Activated naive CD4-positive, alpha-beta T cell treated with anti-CD3 and anti-CD28 coated beads for 36 hours (primary cell): ENCODE results near the gene CCDC85A. TPM values are rescaled to one million over a fixed set of nuclear protein-coding genes. Genes with fewer than 3 reads are reported as not detected.

ENCODE experiments used
- CTCF ChIA-PET: fragments of 350-600 bp; sonication (Branson Sonifier 250); formaldehyde crosslinking; loops from one replicate; lab custom pipeline; 2021; ENCODE audit warnings: antibody characterized with exemption; lab: Charles Lee
- DNase-seq: peaks from one replicate; pipeline ENCODE4 v3.0.0-alpha.2; 2020
- H3K27ac Mint-ChIP-seq: one replicate; pipeline ENCODE4 v1.8.0; 2021; ENCODE audit warnings: mild to moderate bottlenecking, mixed read lengths
- H3K27me3 Mint-ChIP-seq: one replicate; pipeline ENCODE4 v1.8.0; 2021; ENCODE audit warnings: low read depth, mixed read lengths
- H3K36me3 Mint-ChIP-seq: one replicate; pipeline ENCODE4 v1.8.0; 2021; ENCODE audit warnings: low read depth, mixed read lengths
- H3K4me1 Mint-ChIP-seq: one replicate; pipeline ENCODE4 v1.8.0; 2021; ENCODE audit warnings: low read depth, mixed read lengths
- H3K4me3 Mint-ChIP-seq: one replicate; pipeline ENCODE4 v1.8.0; 2021; ENCODE audit warnings: mild to moderate bottlenecking, moderate library complexity, mixed read lengths
- H3K9me3 Mint-ChIP-seq: one replicate; pipeline ENCODE4 v1.8.0; 2021; ENCODE audit warnings: mixed read lengths
- intact Hi-C: fragments of 100-400 bp; cut with micrococcal nuclease; formaldehyde crosslinking; loops from one replicate; pipeline ENCODE4 v1.15.1; 2023
- total RNA-seq, 2 experiments: library from RNA; stranded (reverse); gene quantifications; one replicate each; pipeline ENCODE4 v1.2.3, GENCODE V29; 2021

The CCDC85A gene
- total RNA-seq, 2 experiments from 2014 or later, result not detected

GRCh38 chr2:56250153-56250729 is 66.5 kb downstream of the CCDC85A start:
- no peaks in the 10 kb centered on the region for H3K9me3 Mint-ChIP-seq
- CTCF ChIA-PET, result no interaction called here
- intact Hi-C loops, result no loop called here
- H3K36me3 Mint-ChIP-seq, result no peaks in the 10 kb centered on the region
- no peaks in the 10 kb centered on the region for H3K4me1 Mint-ChIP-seq
- DNase-seq, result no peak
- no peaks in the 10 kb centered on the region for H3K27me3 Mint-ChIP-seq
- no peak overlapping the region for H3K27ac Mint-ChIP-seq
- H3K4me3 Mint-ChIP-seq, result no peak overlapping the region

DNA sequence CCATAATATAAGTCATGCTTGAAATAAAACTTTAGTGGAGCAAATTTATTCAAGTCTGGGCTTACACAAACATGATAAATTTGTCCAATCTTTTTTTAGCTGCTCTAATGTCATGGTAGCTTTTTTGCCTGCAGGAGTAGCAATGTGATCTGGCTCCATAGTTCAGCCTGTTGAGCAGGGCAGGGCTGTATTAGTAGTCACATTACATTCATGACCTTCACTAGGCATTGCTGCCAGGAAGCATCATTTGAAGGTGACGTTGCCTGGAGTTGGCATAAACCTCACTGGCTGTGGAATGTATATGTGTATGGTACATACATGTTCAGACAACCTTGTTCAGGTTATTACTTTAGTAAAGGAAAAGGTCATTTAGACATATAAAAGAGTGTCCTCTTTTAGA is 76.6 kb downstream of the CCDC85A start:
- no peaks in the 10 kb centered on the region for H3K9me3 Mint-ChIP-seq
- intact Hi-C loops, result no loop called here
- peaks cover 4% of the 10 kb centered on the region for H3K27me3 Mint-ChIP-seq
- H3K4me1 Mint-ChIP-seq, result no peaks in the 10 kb centered on the region
- H3K4me3 Mint-ChIP-seq, result no peak overlapping the region
- no peak for DNase-seq
- CTCF ChIA-PET, result no interaction called here
- no peaks in the 10 kb centered on the region for H3K36me3 Mint-ChIP-seq
- H3K27ac Mint-ChIP-seq, result no peak overlapping the region

DNA sequence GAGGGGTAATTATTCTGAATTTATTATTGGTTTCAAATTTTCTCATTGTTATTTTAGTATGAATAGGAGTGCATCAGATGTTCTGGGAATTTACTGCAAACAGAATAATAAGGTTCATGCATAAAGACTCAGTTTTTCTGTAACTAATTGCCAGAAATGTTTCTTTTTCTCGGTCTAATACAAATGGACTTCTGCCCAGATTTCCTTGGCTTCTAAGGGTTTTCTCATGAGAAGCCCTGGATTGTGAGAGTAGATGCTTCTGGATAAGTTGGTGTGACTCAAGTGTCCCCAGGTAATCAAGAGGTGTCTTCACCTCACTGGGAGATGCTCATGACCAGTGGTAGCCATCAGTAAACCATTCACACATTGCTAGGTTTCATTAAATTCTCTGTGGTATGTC is 78.5 kb downstream of the CCDC85A start:
- Mint-ChIP-seq H3K9me3 (no peaks in the 10 kb centered on the region), H3K27me3 (no peaks in the 10 kb centered on the region), H3K4me3 (no peak overlapping the region), H3K36me3 (no peaks in the 10 kb centered on the region), H3K4me1 (no peaks in the 10 kb centered on the region), H3K27ac (no peak overlapping the region)
- intact Hi-C loops, result no loop called here
- DNase-seq, result no peak
- CTCF ChIA-PET, result no interaction called here

DNA sequence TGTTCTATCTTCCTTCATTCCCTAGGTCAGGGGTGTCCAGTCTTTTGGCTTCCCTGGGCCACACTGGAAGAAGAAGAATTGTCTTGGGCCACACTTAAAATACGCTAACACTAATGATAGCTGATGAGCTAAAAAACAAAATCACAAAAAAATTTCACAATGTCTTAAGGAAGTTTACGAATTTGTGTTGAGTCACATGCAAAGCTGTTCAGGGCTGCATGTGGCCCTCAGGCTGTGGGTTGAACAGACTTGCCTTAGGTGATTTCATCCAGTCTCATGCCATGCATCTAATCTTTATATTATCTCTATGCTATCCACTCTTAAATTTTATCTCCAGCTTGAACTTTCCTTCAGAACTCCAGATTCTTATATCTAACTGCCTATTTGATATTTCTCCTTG is 80.1 kb downstream of the CCDC85A start:
- Mint-ChIP-seq H3K9me3 (no peaks in the 10 kb centered on the region), H3K4me3 (no peak overlapping the region), H3K4me1 (no peaks in the 10 kb centered on the region), H3K27ac (no peak overlapping the region), H3K27me3 (no peaks in the 10 kb centered on the region), H3K36me3 (no peaks in the 10 kb centered on the region)
- no peak for DNase-seq
- CTCF ChIA-PET, result no interaction called here
- intact Hi-C loops, result no loop called here

GRCh38 chr2:56266761-56267414 is 83.1 kb downstream of the CCDC85A start:
- no peak for DNase-seq
- intact Hi-C loops, result no loop called here
- no peaks in the 10 kb centered on the region for H3K27me3 Mint-ChIP-seq
- peaks cover 1% of the 10 kb centered on the region for H3K9me3 Mint-ChIP-seq
- CTCF ChIA-PET, result no interaction called here
- H3K27ac Mint-ChIP-seq, result no peak overlapping the region
- no peaks in the 10 kb centered on the region for H3K36me3 Mint-ChIP-seq
- no peak overlapping the region for H3K4me3 Mint-ChIP-seq
- H3K4me1 Mint-ChIP-seq, result no peaks in the 10 kb centered on the region

DNA sequence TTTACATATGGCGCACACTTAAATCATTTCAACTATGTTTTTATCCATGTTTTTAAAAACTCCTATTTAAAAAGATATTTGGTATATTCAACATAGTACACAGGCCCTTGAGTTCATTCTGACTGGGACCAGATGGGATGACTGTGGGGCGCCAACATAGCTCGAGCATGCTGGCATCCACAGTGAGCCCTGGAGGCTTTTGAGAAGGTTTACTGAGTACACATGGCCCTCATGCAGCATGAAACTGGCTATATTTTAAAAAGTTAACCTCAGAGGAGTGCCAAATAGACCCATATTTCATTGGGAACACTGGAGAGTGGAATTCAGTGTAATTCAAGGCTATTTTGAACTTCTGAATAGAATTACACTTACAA is 83.6 kb downstream of the CCDC85A start:
- intact Hi-C loops, result no loop called here
- Mint-ChIP-seq H3K27me3 (no peaks in the 10 kb centered on the region), H3K36me3 (no peaks in the 10 kb centered on the region), H3K27ac (no peak overlapping the region), H3K4me1 (no peaks in the 10 kb centered on the region), H3K4me3 (no peak overlapping the region), H3K9me3 (peaks cover 1% of the 10 kb centered on the region)
- no peak for DNase-seq
- CTCF ChIA-PET, result no interaction called here

DNA sequence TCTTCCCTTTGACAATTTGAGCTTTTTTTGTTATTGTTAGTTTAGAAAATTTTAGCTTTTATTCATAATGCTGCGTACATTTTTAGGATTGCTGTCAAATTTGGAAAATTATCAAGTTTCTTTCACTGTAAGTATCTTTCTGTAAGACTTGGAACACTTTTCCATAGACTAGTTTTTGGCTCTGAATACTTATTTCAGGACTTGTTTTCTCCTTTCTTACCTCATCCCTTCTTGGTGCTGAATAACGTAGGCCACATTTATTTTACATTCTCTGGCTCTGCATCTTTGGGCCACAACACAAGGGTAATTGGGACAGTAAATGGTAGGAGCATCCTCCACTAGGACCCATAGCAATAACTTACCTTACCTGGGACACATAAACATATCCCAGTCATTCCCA is 85.1 kb downstream of the CCDC85A start:
- CTCF ChIA-PET, result no interaction called here
- intact Hi-C loops, result no loop called here
- Mint-ChIP-seq H3K4me1 (no peaks in the 10 kb centered on the region), H3K27me3 (no peaks in the 10 kb centered on the region), H3K36me3 (no peaks in the 10 kb centered on the region), H3K4me3 (no peak overlapping the region), H3K27ac (no peak overlapping the region), H3K9me3 (peaks cover 1% of the 10 kb centered on the region)
- no peak for DNase-seq

DNA sequence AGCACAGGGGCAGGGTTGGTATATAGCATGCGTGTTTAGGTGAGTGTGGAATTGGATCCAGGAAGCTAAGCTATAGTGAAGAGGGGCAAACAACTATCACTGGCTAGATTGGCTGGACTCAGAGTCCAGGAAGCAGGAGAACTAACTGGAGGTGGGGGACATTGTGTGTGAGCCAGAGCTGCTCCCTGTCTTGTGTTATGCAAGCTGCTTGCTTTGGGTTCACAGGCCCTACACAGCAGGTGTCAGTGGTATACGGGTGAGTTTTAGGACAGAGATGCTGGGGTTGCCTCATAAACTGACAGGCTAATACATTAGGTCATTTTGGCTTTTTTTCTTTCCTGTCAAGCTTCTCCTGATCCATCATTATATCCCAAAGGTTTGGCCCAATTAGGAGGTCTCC is 87.5 kb downstream of the CCDC85A start:
- H3K4me1 Mint-ChIP-seq, result no peaks in the 10 kb centered on the region
- CTCF ChIA-PET, result interaction anchor here (0.9 kb wide), 1 partner anchor 67 kb away, joined by 3 read pairs; no protein-coding TSS in a partner anchor
- no peak overlapping the region for H3K27ac Mint-ChIP-seq
- H3K9me3 Mint-ChIP-seq, result peaks cover 1% of the 10 kb centered on the region
- no peak overlapping the region for H3K4me3 Mint-ChIP-seq
- DNase-seq, result no peak
- intact Hi-C loops, result no loop called here
- no peaks in the 10 kb centered on the region for H3K27me3 Mint-ChIP-seq
- no peaks in the 10 kb centered on the region for H3K36me3 Mint-ChIP-seq

DNA sequence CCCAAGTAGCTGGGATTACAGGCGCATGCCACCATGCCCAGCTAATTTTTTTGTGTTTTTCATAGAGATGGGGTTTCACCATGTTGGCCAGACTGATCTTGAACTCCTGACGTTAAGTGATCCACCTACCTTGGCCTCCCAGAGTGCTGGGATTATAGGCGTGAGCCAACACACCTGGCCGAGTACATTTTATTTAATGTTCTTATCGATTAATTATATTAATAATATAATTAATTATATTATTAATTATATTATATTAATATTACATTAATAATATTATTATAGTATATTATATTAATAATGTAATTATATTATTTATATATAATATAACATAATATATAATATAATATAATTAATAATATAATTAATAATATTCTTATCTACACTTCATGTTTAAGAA is 101.4 kb downstream of the CCDC85A start:
- CTCF ChIA-PET, result interaction anchor here (0.6 kb wide), 1 partner anchor 102 kb away, joined by 3 read pairs; no protein-coding TSS in a partner anchor
- Mint-ChIP-seq H3K4me1 (no peaks in the 10 kb centered on the region), H3K9me3 (peaks cover 16% of the 10 kb centered on the region), H3K27me3 (no peaks in the 10 kb centered on the region), H3K36me3 (no peaks in the 10 kb centered on the region), H3K4me3 (no peak overlapping the region), H3K27ac (no peak overlapping the region)
- intact Hi-C loops, result no loop called here
- no peak for DNase-seq

DNA sequence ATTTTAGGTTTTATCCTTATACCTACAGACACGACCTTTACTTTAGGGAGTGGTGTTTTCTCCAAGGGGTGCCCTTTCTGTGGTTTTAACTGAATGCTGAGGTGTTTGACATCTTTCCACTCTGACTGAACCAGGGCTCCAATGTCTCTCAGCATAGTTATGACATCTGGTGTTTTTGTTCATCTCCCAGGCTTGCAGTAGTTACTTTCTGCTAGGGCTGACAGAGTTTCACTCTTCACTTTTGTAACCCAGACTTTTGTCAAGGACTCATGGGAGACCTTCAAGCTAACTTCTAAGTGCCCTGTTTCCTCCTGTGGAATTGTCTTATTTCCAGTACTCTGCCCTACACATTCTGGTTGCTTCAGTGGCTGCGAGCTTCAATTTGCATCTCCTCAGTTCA is 103.1 kb downstream of the CCDC85A start:
- H3K9me3 Mint-ChIP-seq, result peaks cover 16% of the 10 kb centered on the region
- no peak overlapping the region for H3K4me3 Mint-ChIP-seq
- CTCF ChIA-PET, result no interaction called here
- H3K27me3 Mint-ChIP-seq, result no peaks in the 10 kb centered on the region
- H3K36me3 Mint-ChIP-seq, result no peaks in the 10 kb centered on the region
- DNase-seq, result no peak
- intact Hi-C loops, result no loop called here
- H3K4me1 Mint-ChIP-seq, result no peaks in the 10 kb centered on the region
- no peak overlapping the region for H3K27ac Mint-ChIP-seq

- DNase-seq, result no peak
- H3K4me3 Mint-ChIP-seq, result no peak overlapping the region
- CTCF ChIA-PET, result no interaction called here
- no peak overlapping the region for H3K27ac Mint-ChIP-seq
- H3K36me3 Mint-ChIP-seq, result no peaks in the 10 kb centered on the region
- no peaks in the 10 kb centered on the region for H3K4me1 Mint-ChIP-seq
- H3K27me3 Mint-ChIP-seq, result no peaks in the 10 kb centered on the region
- intact Hi-C loops, result no loop called here
- peaks cover 16% of the 10 kb centered on the region for H3K9me3 Mint-ChIP-seq
Observed at GRCh38 chr2:56287508-56287907, 103.7 kb downstream of the CCDC85A start.

- Mint-ChIP-seq H3K4me3 (no peak overlapping the region), H3K36me3 (no peaks in the 10 kb centered on the region), H3K4me1 (no peaks in the 10 kb centered on the region), H3K27me3 (no peaks in the 10 kb centered on the region), H3K9me3 (peaks cover 16% of the 10 kb centered on the region), H3K27ac (no peak overlapping the region)
- no peak for DNase-seq
- CTCF ChIA-PET, result no interaction called here
- intact Hi-C loops, result no loop called here
Observed at GRCh38 chr2:56287974-56288373, 104.2 kb downstream of the CCDC85A start.

DNA sequence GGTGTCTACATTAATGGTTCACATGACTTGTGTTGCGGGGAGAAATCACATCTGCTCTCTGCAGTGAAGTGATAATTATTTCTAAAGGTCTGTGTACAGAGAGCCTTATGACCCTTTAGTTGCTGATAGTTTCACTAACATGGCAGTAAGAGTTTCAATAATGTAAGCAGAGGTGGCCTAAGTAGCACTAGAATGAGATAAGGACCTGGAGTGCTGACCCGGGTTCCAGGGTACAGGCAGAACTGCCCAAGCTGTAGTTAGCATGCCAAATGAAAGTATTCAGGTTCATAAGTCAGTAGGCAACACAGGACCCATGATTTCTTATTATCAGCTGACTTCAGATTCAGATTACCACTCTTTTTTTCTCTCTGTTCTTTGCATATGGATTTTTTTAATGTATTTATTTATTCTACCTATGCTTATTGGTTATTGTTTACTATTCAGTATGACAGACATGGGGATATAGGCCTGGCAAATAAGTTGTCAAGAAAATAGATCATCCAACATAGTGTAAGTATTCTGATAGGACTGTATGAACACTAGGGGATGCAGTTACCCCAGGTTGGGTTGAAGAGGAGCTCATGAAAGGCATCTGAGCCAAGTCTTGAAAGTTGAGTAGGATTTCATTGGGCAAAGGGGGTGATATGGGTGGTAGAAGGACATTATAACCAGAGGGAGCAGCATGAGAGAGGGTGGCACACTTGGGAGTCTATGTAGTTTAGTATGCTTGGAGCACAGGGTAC is 105.2 kb downstream of the CCDC85A start:
- H3K9me3 Mint-ChIP-seq, result peaks cover 16% of the 10 kb centered on the region
- H3K4me3 Mint-ChIP-seq, result no peak overlapping the region
- DNase-seq, result no peak
- H3K4me1 Mint-ChIP-seq, result no peaks in the 10 kb centered on the region
- CTCF ChIA-PET, result no interaction called here
- no peaks in the 10 kb centered on the region for H3K27me3 Mint-ChIP-seq
- intact Hi-C loops, result no loop called here
- no peak overlapping the region for H3K27ac Mint-ChIP-seq
- H3K36me3 Mint-ChIP-seq, result no peaks in the 10 kb centered on the region
